T47D (cell line): Measurements from ENCODE around the gene LYZL1.
"Not testable (repeated sequence)": the region's sequence is repeated elsewhere in the genome, so short reads cannot be mapped to it uniquely, and the experiment has no call there.

ENCODE experiments used
- DNase-seq, 2 experiments: peaks; one replicate each; pipeline versions ENCODE4 v3.0.0 to v3.0.0-alpha.2; 2011 to 2012; ENCODE audit warnings: low read depth in 1 of 2, low spot score in 1 of 2
- JUND ChIP-seq: IDR thresholded peaks from 2 replicates; pipeline ENCODE4 v1.6.1; 2012; ENCODE audit warnings: low read depth
- in situ Hi-C: cut with HindIII; loops from 2 replicates; pipeline ENCODE4 v1.10.0; 2016; ENCODE audit warnings: low sequenced_read_pairs, low pct_unique_long_range_greater_than_20kb

LYZL1 gene

GRCh38 chr10:29297678-29298077, 8.8 kb downstream of the LYZL1 start:
- in situ Hi-C loops: no loop called here
- TF ChIP-seq JUND: no peak
- DNase-seq: no peak

GRCh38 chr10:29301359-29301910, 12.6 kb downstream of the LYZL1 start:
- no peak for DNase-seq
- TF ChIP-seq JUND: no peak
- in situ Hi-C loops: no loop called here

- DNase-seq: no peak
- TF ChIP-seq JUND: no peak
- in situ Hi-C loops: no loop called here
Observed at GRCh38 chr10:29302499-29302898, 13.6 kb downstream of the LYZL1 start.

GRCh38 chr10:29304264-29304994, 15.6 kb downstream of the LYZL1 start:
- DNase-seq: peak; percentile 22 to 78
- in situ Hi-C loops: no loop called here
- no peak for TF ChIP-seq JUND

- in situ Hi-C loops: no loop called here
- DNase-seq: no peak
- TF ChIP-seq JUND: no peak
Observed at GRCh38 chr10:29304995-29305335, 16.1 kb downstream of the LYZL1 start.

- no peak for TF ChIP-seq JUND
- no peak for DNase-seq
- in situ Hi-C loops: no loop called here
Observed at GRCh38 chr10:29306688-29307087, 17.8 kb downstream of the LYZL1 start.

GRCh38 chr10:29308142-29308541, 19.3 kb downstream of the LYZL1 start:
- DNase-seq, in situ Hi-C loops: not testable (repeated sequence)

- no peak for TF ChIP-seq JUND
- no peak for DNase-seq
- in situ Hi-C loops: no loop called here
Observed at GRCh38 chr10:29309465-29309864, 20.6 kb downstream of the LYZL1 start.

- in situ Hi-C loops, DNase-seq: not testable (repeated sequence)
Observed at GRCh38 chr10:29310463-29310862, 21.6 kb downstream of the LYZL1 start.

GRCh38 chr10:29313071-29313470, 24.2 kb downstream of the LYZL1 start:
- no peak for DNase-seq
- in situ Hi-C loops: no loop called here
- no peak for TF ChIP-seq JUND

- no peak for TF ChIP-seq JUND
- in situ Hi-C loops: no loop called here
Observed at GRCh38 chr10:29314726-29315125, 25.9 kb downstream of the LYZL1 start.

GRCh38 chr10:29315814-29316213, 26.9 kb downstream of the LYZL1 start:
- DNase-seq: no peak
- no peak for TF ChIP-seq JUND
- in situ Hi-C loops: no loop called here

More at GRCh38 chr10:29314726-29315125, 25.9 kb downstream of the LYZL1 start:
- no peak for DNase-seq

- TF ChIP-seq JUND: no peak
- in situ Hi-C loops: no loop called here
- no peak for DNase-seq
Observed at GRCh38 chr10:29316308-29317026, 27.6 kb downstream of the LYZL1 start.
